Tibial nerve (tissue), 4 donors: ENCODE data around the gene TMEM62.

Experiments
- EP300 ChIP-seq, 2 donors: sonication (generic); formaldehyde crosslinking; IDR thresholded peaks; one replicate each; pipeline ENCODE4 v1.6.1; 2017; ENCODE audit warnings: antibody characterized with exemption in 2 of 2, mild to moderate bottlenecking in 1 of 2
- POLR2A ChIP-seq, 2 donors: fragments of 450-650 bp; IDR thresholded peaks; one replicate each; pipeline ENCODE4 v1.6.1; 2017; ENCODE audit warnings: antibody characterized with exemption in 2 of 2, mild to moderate bottlenecking in 2 of 2, moderate library complexity in 2 of 2
- TF ChIP-seq, protein P1 (sequence below), 5 experiments: fragments of 200-600 bp in 3 of 5; fragments of 450-650 bp in 2 of 5; sonication (generic) in 3 of 5; IDR thresholded peaks; one replicate each; pipeline ENCODE4 v1.5.1; 2016 to 2019; ENCODE audit warnings: antibody characterized with exemption in 5 of 5, mild to moderate bottlenecking in 3 of 5, moderate library complexity in 2 of 5

- TF ChIP-seq, protein P1, sequence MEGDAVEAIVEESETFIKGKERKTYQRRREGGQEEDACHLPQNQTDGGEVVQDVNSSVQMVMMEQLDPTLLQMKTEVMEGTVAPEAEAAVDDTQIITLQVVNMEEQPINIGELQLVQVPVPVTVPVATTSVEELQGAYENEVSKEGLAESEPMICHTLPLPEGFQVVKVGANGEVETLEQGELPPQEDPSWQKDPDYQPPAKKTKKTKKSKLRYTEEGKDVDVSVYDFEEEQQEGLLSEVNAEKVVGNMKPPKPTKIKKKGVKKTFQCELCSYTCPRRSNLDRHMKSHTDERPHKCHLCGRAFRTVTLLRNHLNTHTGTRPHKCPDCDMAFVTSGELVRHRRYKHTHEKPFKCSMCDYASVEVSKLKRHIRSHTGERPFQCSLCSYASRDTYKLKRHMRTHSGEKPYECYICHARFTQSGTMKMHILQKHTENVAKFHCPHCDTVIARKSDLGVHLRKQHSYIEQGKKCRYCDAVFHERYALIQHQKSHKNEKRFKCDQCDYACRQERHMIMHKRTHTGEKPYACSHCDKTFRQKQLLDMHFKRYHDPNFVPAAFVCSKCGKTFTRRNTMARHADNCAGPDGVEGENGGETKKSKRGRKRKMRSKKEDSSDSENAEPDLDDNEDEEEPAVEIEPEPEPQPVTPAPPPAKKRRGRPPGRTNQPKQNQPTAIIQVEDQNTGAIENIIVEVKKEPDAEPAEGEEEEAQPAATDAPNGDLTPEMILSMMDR (IDR thresholded peaks at IDR 0.05) = no peak
- TF ChIP-seq POLR2A (IDR thresholded peaks at IDR 0.05) (no peak), EP300 (IDR thresholded peaks at IDR 0.05) (no peak)
Observed at GRCh38 chr15:43103907-43104306, 29.5 kb upstream of the TMEM62 start.
